GM18505 (cell line): ENCODE measurements around the gene PPFIA4.

Experiments used
- ATAC-seq: cut with Tn5 transposase; IDR thresholded peaks from one replicate; pipeline ENCODE4 v1.9.1; 2021; ENCODE audit not compliant: unreplicated experiment
- POLR2A ChIP-seq: IDR thresholded peaks from 4 replicates; pipeline ENCODE4 v1.6.1; 2011; ENCODE audit warnings: borderline replicate concordance; ENCODE audit not compliant: insufficient read depth, insufficient read length; ENCODE audit errors: extremely low read depth

PPFIA4 gene

GRCh38 chr1:203090421-203091198, 64.3 kb downstream of the PPFIA4 start:
- no peak for TF ChIP-seq POLR2A
- ATAC-seq, result no peak

- ATAC-seq, result no peak
- TF ChIP-seq POLR2A, result no peak
Observed at GRCh38 chr1:203091199-203091477, 64.8 kb downstream of the PPFIA4 start.

GRCh38 chr1:203091761-203092330, 65.6 kb downstream of the PPFIA4 start:
- no peak for ATAC-seq
- TF ChIP-seq POLR2A, result no peak

- TF ChIP-seq POLR2A, result no peak
- ATAC-seq, result no peak
Observed at GRCh38 chr1:203093754-203094410, 67.6 kb downstream of the PPFIA4 start.

GRCh38 chr1:203095061-203095690, 68.9 kb downstream of the PPFIA4 start:
- no peak for ATAC-seq
- no peak for TF ChIP-seq POLR2A

- no peak for ATAC-seq
- no peak for TF ChIP-seq POLR2A
Observed at GRCh38 chr1:203096566-203096965, 70.3 kb downstream of the PPFIA4 start.

GRCh38 chr1:203097001-203097400, 70.7 kb downstream of the PPFIA4 start:
- no peak for ATAC-seq
- TF ChIP-seq POLR2A, result no peak

- no peak for ATAC-seq
- TF ChIP-seq POLR2A, result no peak
Observed at GRCh38 chr1:203098445-203098844, 72.2 kb downstream of the PPFIA4 start.

GRCh38 chr1:203098914-203099520, 72.7 kb downstream of the PPFIA4 start:
- no peak for ATAC-seq
- no peak for TF ChIP-seq POLR2A

GRCh38 chr1:203099805-203100515, 73.7 kb downstream of the PPFIA4 start:
- no peak for TF ChIP-seq POLR2A
- no peak for ATAC-seq

- no peak for TF ChIP-seq POLR2A
- ATAC-seq, result no peak
Observed at GRCh38 chr1:203100516-203100869, 74.2 kb downstream of the PPFIA4 start.

GRCh38 chr1:203101813-203102634, 75.7 kb downstream of the PPFIA4 start:
- TF ChIP-seq POLR2A, result no peak

GRCh38 chr1:203103216-203103615, 76.9 kb downstream of the PPFIA4 start:
- TF ChIP-seq POLR2A, result no peak
- no peak for ATAC-seq

More at GRCh38 chr1:203101813-203102634, 75.7 kb downstream of the PPFIA4 start:
- no peak for ATAC-seq
